Breast epithelium (tissue), 4 donors: Measurements from ENCODE around the gene NT5DC1. TPM values are rescaled to one million over a fixed set of nuclear protein-coding genes. Genes with fewer than 3 reads are reported as not detected.

Experiments used
- DNase-seq, 2 donors: peaks; one replicate each; pipeline ENCODE4 v3.0.0-alpha.2; 2019; ENCODE audit warnings: low spot score in 2 of 2
- H3K27ac ChIP-seq, 2 donors: fragments of 200-600 bp; sonication (generic) in 1 of 2; one replicate each; pipeline ENCODE4 v1.5.1; 2016 to 2019; ENCODE audit warnings: mild to moderate bottlenecking in 1 of 2
- H3K27me3 ChIP-seq, 2 donors: fragments of 200-600 bp; sonication (generic) in 1 of 2; one replicate each; pipeline versions ENCODE4 v1.5.1 to v1.6.0; 2017 to 2019; ENCODE audit warnings: control low read depth in 1 of 2, mild to moderate bottlenecking in 1 of 2
- H3K36me3 ChIP-seq: fragments of 200-600 bp; one replicate; pipeline ENCODE4 v1.5.1; 2019
- H3K4me1 ChIP-seq, 2 donors: fragments of 200-600 bp; sonication (generic); one replicate each; pipeline ENCODE4 v1.5.1; 2016 to 2019; ENCODE audit warnings: control low read depth in 1 of 2
- H3K4me3 ChIP-seq, 3 donors: fragments of 200-600 bp; sonication (generic); 1 replicate in 2 of 3; 2 replicates in 1 of 3; pipeline ENCODE4 v1.5.1; 2016 to 2019; ENCODE audit warnings: mild to moderate bottlenecking in 3 of 3, moderate library complexity in 2 of 3
- H3K9me3 ChIP-seq, 2 donors: fragments of 200-600 bp; sonication (generic) in 1 of 2; one replicate each; pipeline ENCODE4 v1.5.1; 2016 to 2019; ENCODE audit warnings: control low read depth in 1 of 2
- POLR2A ChIP-seq: fragments of 450-650 bp; IDR thresholded peaks from one replicate; pipeline ENCODE4 v1.6.1; 2016; ENCODE audit warnings: antibody characterized with exemption, mild to moderate bottlenecking, moderate library complexity
- POLR2AphosphoS5 ChIP-seq, 3 donors: sonication (generic); formaldehyde crosslinking; IDR thresholded peaks; one replicate each; pipeline ENCODE4 v1.6.1; 2017; ENCODE audit warnings: antibody characterized with exemption in 3 of 3
- intact Hi-C: fragments of 100-400 bp; cut with DNase I; formaldehyde crosslinking; loops from one replicate; pipeline ENCODE4 v1.15.1; 2023; ENCODE audit warnings: low total_unique reads
- total RNA-seq, 3 donors: library from RNA; depleted of rRNA; stranded (reverse); fragments of >200 nt; gene quantifications; one replicate each; pipeline ENCODE4 v1.1.0, GENCODE V29; 2016
- TF ChIP-seq, protein P1 (sequence below), 3 donors: fragments of 450-650 bp; IDR thresholded peaks; one replicate each; pipeline ENCODE4 v1.5.1; 2016 to 2017; ENCODE audit warnings: antibody characterized with exemption in 3 of 3, mild to moderate bottlenecking in 3 of 3, moderate library complexity in 3 of 3

Gene NT5DC1
- total RNA-seq, 3 donors from 2014 or later, result 11.2 to 13.3 (median 11.8) TPM

DNA sequence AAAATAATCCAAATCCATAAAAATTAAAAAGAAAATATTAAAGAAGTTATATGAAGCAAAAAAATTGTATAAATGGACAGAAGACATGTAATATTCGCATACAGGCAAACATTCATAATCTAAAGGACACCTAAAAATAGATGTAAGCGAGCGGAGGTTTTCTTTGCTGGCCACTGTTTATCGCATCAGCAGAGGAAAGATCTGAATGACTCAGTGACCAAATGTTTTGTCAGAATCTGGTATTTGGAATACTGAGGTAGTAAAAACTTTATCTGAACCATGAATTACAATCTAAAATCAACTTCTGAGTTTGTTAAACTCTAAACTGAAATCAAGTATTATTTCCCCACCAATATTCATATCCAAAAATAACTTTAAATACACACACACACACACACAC is 145.4 kb downstream of the NT5DC1 start:
- no peak overlapping the region for H3K4me3 ChIP-seq
- DNase-seq, result no peak
- no peaks in the 10 kb centered on the region for H3K36me3 ChIP-seq
- no peak for TF ChIP-seq POLR2A
- no peak for TF ChIP-seq POLR2AphosphoS5 (IDR thresholded peaks at IDR 0.05)
- TF ChIP-seq, protein P1, sequence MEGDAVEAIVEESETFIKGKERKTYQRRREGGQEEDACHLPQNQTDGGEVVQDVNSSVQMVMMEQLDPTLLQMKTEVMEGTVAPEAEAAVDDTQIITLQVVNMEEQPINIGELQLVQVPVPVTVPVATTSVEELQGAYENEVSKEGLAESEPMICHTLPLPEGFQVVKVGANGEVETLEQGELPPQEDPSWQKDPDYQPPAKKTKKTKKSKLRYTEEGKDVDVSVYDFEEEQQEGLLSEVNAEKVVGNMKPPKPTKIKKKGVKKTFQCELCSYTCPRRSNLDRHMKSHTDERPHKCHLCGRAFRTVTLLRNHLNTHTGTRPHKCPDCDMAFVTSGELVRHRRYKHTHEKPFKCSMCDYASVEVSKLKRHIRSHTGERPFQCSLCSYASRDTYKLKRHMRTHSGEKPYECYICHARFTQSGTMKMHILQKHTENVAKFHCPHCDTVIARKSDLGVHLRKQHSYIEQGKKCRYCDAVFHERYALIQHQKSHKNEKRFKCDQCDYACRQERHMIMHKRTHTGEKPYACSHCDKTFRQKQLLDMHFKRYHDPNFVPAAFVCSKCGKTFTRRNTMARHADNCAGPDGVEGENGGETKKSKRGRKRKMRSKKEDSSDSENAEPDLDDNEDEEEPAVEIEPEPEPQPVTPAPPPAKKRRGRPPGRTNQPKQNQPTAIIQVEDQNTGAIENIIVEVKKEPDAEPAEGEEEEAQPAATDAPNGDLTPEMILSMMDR (IDR thresholded peaks at IDR 0.05), result no peak
- H3K9me3 ChIP-seq, result no peaks in the 10 kb centered on the region
- H3K27me3 ChIP-seq, result no peaks in the 10 kb centered on the region
- peaks cover 0 to 6% of the 10 kb centered on the region in 2 donors for H3K4me1 ChIP-seq
- intact Hi-C loops, result no loop called here
- H3K27ac ChIP-seq, result no peak overlapping the region

DNA sequence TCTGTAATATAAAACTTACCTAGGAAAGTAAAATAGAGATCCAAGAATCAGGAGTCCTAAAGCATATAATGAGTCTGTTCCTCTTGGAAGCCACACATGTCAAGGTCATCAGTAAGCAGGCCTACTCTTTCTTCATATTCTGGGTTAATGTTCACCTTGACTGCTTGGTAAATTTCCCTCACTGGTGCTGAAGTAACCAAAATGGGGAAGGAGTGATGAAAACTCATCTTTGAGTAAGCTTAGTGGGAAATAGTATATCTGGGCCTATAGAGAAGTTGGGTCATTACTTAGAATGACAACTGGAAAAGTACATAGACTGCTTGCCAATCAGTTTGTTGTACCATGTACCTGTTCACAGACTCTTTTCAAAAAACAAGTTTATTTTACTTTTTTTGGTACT is 146.6 kb downstream of the NT5DC1 start:
- Histone ChIP-seq H3K4me3 (no peak overlapping the region), H3K9me3 (no peaks in the 10 kb centered on the region), H3K27me3 (no peaks in the 10 kb centered on the region), H3K36me3 (no peaks in the 10 kb centered on the region), H3K4me1 (peaks cover 0 to 14% of the 10 kb centered on the region in 2 donors), H3K27ac (no peak overlapping the region)
- TF ChIP-seq POLR2A, result no peak
- TF ChIP-seq, protein P1 (IDR thresholded peaks at IDR 0.05), result no peak
- no peak for TF ChIP-seq POLR2AphosphoS5 (IDR thresholded peaks at IDR 0.05)
- DNase-seq, result no peak
- intact Hi-C loops, result no loop called here

- Histone ChIP-seq H3K36me3 (no peaks in the 10 kb centered on the region), H3K27ac (no peak overlapping the region), H3K27me3 (no peaks in the 10 kb centered on the region), H3K9me3 (no peaks in the 10 kb centered on the region), H3K4me3 (no peak overlapping the region), H3K4me1 (peaks cover 0 to 20% of the 10 kb centered on the region in 2 donors)
- TF ChIP-seq POLR2A (no peak), POLR2AphosphoS5 (IDR thresholded peaks at IDR 0.05) (no peak)
- TF ChIP-seq, protein P1 (IDR thresholded peaks at IDR 0.05), result no peak
- intact Hi-C loops, result no loop called here
- no peak for DNase-seq
These were observed 147.9 kb downstream of the NT5DC1 start for GRCh38 chr6:116248577-116248976.

GRCh38 chr6:116251568-116252384 is 151.1 kb downstream of the NT5DC1 start:
- Histone ChIP-seq H3K4me3 (peak overlapping the region in 2 of 3 donors; percentile 91 to 93), H3K27ac (peak overlapping the region; percentile 12 to 20), H3K27me3 (no peaks in the 10 kb centered on the region), H3K4me1 (peaks cover 0 to 20% of the 10 kb centered on the region in 2 donors), H3K36me3 (no peaks in the 10 kb centered on the region), H3K9me3 (no peaks in the 10 kb centered on the region)
- intact Hi-C loops, result no loop called here
- no peak for DNase-seq
- TF ChIP-seq POLR2A (no peak), POLR2AphosphoS5 (IDR thresholded peaks at IDR 0.05) (no peak)
- TF ChIP-seq, protein P1 (IDR thresholded peaks at IDR 0.05), result no peak

DNA sequence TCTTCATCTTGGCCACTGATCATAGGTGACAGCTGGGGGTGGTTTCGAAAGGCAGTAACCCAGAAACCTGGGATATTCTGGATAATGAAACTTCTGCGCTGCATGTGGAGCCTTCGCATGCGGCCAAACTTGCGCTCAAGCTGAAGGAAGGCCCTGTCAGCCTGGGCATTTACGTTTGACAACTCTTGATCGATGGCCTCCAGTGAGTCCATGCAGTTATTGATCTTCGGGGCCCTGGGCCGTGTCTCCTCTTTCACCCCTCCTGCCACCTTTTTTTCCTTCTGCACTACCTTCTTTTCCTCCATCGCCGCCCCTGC is 152.5 kb downstream of the NT5DC1 start:
- no peak for TF ChIP-seq POLR2A
- TF ChIP-seq, protein P1 (IDR thresholded peaks at IDR 0.05), result no peak
- no peak for TF ChIP-seq POLR2AphosphoS5 (IDR thresholded peaks at IDR 0.05)
- Histone ChIP-seq H3K27me3 (no peaks in the 10 kb centered on the region), H3K4me3 (peak overlapping the region; percentile 85 to 93 (median 91)), H3K4me1 (peaks cover 0 to 20% of the 10 kb centered on the region in 2 donors), H3K27ac (peak overlapping the region; percentile 94 to 96), H3K9me3 (no peaks in the 10 kb centered on the region), H3K36me3 (no peaks in the 10 kb centered on the region)
- DNase-seq, result no peak
- intact Hi-C loops, result no loop called here
